Neural crest cell (in vitro differentiated cells): ENCODE measurements around the gene CYB561D2. TPM values are rescaled to one million over a fixed set of nuclear protein-coding genes. Genes with fewer than 3 reads are reported as not detected.
A peak's percentile ranks its signal among the peaks of the same experiment; 100 is the strongest.

Experiments
- DNase-seq: peaks from one replicate; pipeline ENCODE4 v3.0.0; 2021; ENCODE audit warnings: low read depth, mixed read lengths, low spot score
- H3K27ac Mint-ChIP-seq: one replicate; pipeline ENCODE4 v1.8.0; 2021; ENCODE audit warnings: mild to moderate bottlenecking, mixed read lengths; ENCODE audit not compliant: unreplicated experiment
- H3K27me3 Mint-ChIP-seq: 2 replicates; pipeline ENCODE4 v1.8.0; 2021; ENCODE audit warnings: low read depth, mild to moderate bottlenecking, mixed read lengths
- H3K36me3 Mint-ChIP-seq: 2 replicates; pipeline ENCODE4 v1.8.0; 2021; ENCODE audit warnings: low read depth, mild to moderate bottlenecking, mixed read lengths
- H3K4me1 Mint-ChIP-seq: 2 replicates; pipeline ENCODE4 v1.8.0; 2021; ENCODE audit warnings: mixed read lengths
- H3K4me3 Mint-ChIP-seq: one replicate; pipeline ENCODE4 v1.8.0; 2021; ENCODE audit warnings: mild to moderate bottlenecking, mixed read lengths
- H3K9me3 Mint-ChIP-seq: 2 replicates; pipeline ENCODE4 v1.8.0; 2021; ENCODE audit warnings: mixed read lengths
- CTCF ChIP-seq: fragments of 200-600 bp; sonication (generic); conservative IDR thresholded peaks from 2 replicates; pipeline ENCODE4 v1.5.0; 2021; ENCODE audit warnings: antibody characterized with exemption, mild to moderate bottlenecking
- total RNA-seq: library from RNA; stranded (reverse); gene quantifications from 2 replicates; pipeline ENCODE4 v1.2.1, GENCODE V29; 2021

Gene CYB561D2
- total RNA-seq, 1 donor from 2014 or later = 11.7 TPM

GRCh38 chr3:50325113-50325480 lies 25.6 kb upstream of the CYB561D2 start:
- DNase-seq = no peak
- Mint-ChIP-seq H3K36me3 (peaks cover 5% of the 10 kb centered on the region), H3K27me3 (no peaks in the 10 kb centered on the region), H3K4me3 (peak overlapping the region; percentile 94), H3K9me3 (no peaks in the 10 kb centered on the region), H3K27ac (no peak overlapping the region), H3K4me1 (peaks cover 44% of the 10 kb centered on the region)
- no peak for TF ChIP-seq CTCF

GRCh38 chr3:50325497-50326181 lies 25.0 kb upstream of the CYB561D2 start:
- H3K27ac Mint-ChIP-seq = no peak overlapping the region
- peaks cover 38% of the 10 kb centered on the region for H3K4me1 Mint-ChIP-seq
- no peaks in the 10 kb centered on the region for H3K9me3 Mint-ChIP-seq
- peak overlapping the region; percentile 94 for H3K4me3 Mint-ChIP-seq
- no peak for TF ChIP-seq CTCF
- H3K27me3 Mint-ChIP-seq = no peaks in the 10 kb centered on the region
- H3K36me3 Mint-ChIP-seq = peaks cover 5% of the 10 kb centered on the region
- DNase-seq = no peak

- H3K4me3 Mint-ChIP-seq = peak overlapping the region; percentile 94
- TF ChIP-seq CTCF = no peak
- H3K27ac Mint-ChIP-seq = no peak overlapping the region
Measured at GRCh38 chr3:50326182-50326541, 24.5 kb upstream of the CYB561D2 start.

GRCh38 chr3:50327129-50327528 lies 23.5 kb upstream of the CYB561D2 start:
- H3K36me3 Mint-ChIP-seq = peaks cover 5% of the 10 kb centered on the region

More at GRCh38 chr3:50326182-50326541, 24.5 kb upstream of the CYB561D2 start:
- no peak for DNase-seq
- H3K9me3 Mint-ChIP-seq = no peaks in the 10 kb centered on the region
- H3K27me3 Mint-ChIP-seq = no peaks in the 10 kb centered on the region
- peaks cover 5% of the 10 kb centered on the region for H3K36me3 Mint-ChIP-seq
- H3K4me1 Mint-ChIP-seq = peaks cover 37% of the 10 kb centered on the region

GRCh38 chr3:50327943-50328691 lies 22.5 kb upstream of the CYB561D2 start, which contains the start of gene TUSC2:
Gene TUSC2, minus strand, starts transcription at chr3:50328223. Its CDS starts 124 bp downstream, at chr3:50328099.
- Mint-ChIP-seq H3K27ac (peak within 1 kb of the TSS; percentile 93), H3K4me1 (peaks cover 32% of the 10 kb centered on the region), H3K36me3 (peaks cover 5% of the 10 kb centered on the region), H3K4me3 (peak within 1 kb of the TSS; percentile 96), H3K9me3 (no peaks in the 10 kb centered on the region), H3K27me3 (no peaks in the 10 kb centered on the region)
- DNase-seq = peak; percentile 93
- TF ChIP-seq CTCF = no peak

More at GRCh38 chr3:50327129-50327528, 23.5 kb upstream of the CYB561D2 start:
- peaks cover 37% of the 10 kb centered on the region for H3K4me1 Mint-ChIP-seq
- TF ChIP-seq CTCF = no peak
- no peaks in the 10 kb centered on the region for H3K27me3 Mint-ChIP-seq
- peak overlapping the region; percentile 96 for H3K4me3 Mint-ChIP-seq
- no peak for DNase-seq
- H3K9me3 Mint-ChIP-seq = no peaks in the 10 kb centered on the region
- H3K27ac Mint-ChIP-seq = no peak overlapping the region
